Measurements from ENCODE around the gene LOXL3.
A peak's percentile ranks its signal among the peaks of the same experiment; 100 is the strongest.

LOXL3 gene

DNA sequence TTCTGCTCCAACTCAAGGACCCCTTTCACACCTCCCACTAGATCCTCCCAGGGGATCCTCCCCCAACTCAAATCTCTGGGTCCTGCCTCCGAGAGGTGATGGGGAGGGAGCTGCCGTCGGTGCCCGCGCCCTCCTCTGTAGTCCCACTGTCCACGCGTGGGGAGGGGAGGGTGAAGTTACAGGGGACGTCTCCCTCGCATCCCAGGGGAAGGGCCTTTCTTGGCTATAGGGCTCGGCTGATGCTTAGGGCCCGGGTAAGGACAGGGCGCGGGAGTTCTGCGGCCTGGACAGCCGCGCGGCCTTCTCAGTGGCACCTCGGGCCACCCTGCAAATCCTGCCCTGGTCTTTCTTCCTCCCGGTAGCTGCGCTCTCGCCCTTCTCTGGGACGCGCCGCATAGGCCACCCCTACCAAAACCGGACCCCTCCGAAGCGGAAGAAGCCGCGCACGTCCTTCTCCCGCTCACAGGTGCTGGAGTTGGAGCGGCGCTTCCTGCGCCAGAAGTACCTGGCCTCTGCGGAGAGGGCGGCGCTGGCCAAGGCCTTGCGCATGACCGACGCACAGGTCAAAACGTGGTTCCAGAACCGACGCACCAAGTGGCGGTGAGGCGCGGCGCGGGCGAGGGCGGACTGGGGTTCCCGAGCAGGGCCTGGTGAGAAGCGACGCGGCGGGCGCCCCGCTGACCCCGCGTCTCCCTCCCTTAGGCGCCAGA is 38.3 kb downstream of the LOXL3 start:
- Mint-ChIP-seq H3K36me3 (ENCODE audit: low read depth) (peaks cover 8% of the 10 kb centered on the region), H3K27ac (no peak overlapping the region), H3K9me3 (no peaks in the 10 kb centered on the region), H3K4me3 (peak overlapping the region; percentile 59), H3K4me1 (peaks cover 23% of the 10 kb centered on the region), H3K27me3 (peaks cover 82% of the 10 kb centered on the region)
- no peak for ATAC-seq
- peak; percentile 20 for DNase-seq

DNA sequence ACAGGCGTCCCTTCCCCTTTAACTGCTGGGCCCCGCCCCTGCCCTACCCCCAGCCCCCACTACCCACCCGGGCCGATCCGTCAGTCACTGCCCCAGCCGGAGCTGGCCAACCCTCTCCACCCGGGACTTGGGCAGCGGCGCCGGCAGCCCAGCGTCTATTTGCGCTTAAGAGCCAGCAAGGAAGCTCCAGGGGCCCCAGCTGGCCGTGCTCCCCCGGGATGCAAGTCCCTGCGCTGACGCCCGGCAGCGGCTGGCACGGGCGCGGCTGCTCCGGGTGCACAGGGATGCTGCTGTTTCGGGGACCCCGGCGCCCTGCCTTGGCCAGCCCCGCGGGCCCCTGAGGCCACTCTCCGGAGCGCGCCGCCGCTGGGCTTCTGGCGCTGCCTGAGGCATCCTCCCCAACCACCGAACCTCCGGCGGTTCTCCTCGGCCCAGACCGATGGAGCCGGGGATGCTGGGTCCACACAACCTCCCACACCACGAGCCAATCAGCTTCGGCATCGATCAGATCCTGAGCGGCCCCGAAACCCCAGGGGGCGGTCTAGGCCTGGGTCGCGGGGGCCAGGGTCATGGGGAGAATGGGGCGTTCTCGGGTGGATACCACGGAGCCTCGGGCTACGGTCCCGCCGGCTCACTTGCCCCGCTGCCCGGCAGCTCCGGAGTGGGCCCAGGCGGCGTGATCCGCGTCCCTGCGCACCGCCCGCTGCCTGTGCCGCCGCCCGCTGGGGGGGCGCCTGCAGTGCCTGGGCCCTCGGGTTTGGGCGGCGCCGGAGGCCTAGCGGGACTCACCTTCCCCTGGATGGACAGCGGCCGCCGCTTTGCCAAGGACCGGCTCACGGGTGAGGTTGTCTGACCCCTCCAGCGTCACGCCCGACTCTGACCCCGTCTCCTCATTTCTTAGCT is 39.1 kb downstream of the LOXL3 start, which contains the start of gene TLX2:
Gene TLX2 (plus strand): TSS at position 83 of the 903 bp plus-strand sequence. CDS start 357 bp downstream, at position 440.
- peak; percentile 13 for ATAC-seq
- H3K36me3 Mint-ChIP-seq (ENCODE audit: low read depth): peaks cover 8% of the 10 kb centered on the region
- no peaks in the 10 kb centered on the region for H3K9me3 Mint-ChIP-seq
- no peak within 1 kb of the TSS for H3K27ac Mint-ChIP-seq
- H3K27me3 Mint-ChIP-seq: peaks cover 79% of the 10 kb centered on the region
- H3K4me1 Mint-ChIP-seq: peaks cover 24% of the 10 kb centered on the region
- peak within 1 kb of the TSS; percentile 59 for H3K4me3 Mint-ChIP-seq
- DNase-seq: no peak

DNA sequence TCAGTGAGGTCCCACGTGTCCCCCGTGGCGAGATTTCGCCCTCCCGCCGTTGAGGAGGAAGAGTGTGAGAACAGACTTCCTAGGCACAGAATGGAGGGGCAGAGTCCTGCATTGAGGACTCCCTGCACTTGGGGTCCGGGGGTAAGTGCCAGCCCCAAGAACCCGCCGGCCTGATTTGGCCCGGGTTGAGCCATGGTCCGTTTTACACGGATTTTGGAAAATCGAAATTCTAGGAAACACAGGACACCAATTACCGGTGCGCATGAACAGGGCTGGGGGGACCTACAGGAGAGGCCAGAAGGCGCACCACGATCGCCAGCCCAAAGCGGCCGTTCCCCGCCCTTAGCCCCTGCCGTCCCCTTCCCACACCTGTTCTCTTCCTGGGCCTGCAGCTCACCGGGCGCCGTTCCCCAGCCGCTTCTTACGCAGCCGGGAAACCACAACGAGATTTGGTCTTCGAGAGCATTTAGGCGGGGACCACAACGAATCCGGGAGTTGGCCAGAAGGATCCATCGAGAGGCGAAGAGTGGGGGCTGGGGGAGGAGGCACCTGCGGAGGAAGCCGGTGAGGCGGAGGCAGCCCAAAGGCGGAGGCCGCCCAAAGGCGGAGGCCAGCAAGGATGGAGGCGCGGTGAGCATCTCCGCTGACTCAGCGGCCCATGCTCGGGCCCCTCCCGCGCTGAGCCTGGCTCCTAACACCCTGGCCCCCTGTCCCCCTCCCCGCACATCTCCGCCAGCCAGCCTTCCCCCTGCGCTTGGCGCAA is 40.0 kb downstream of the LOXL3 start:
- Mint-ChIP-seq H3K4me3 (no peak overlapping the region), H3K36me3 (ENCODE audit: low read depth) (peaks cover 8% of the 10 kb centered on the region), H3K27me3 (peaks cover 76% of the 10 kb centered on the region), H3K27ac (no peak overlapping the region), H3K4me1 (peaks cover 24% of the 10 kb centered on the region), H3K9me3 (no peaks in the 10 kb centered on the region)
- ATAC-seq (peak; percentile 7), DNase-seq (peak; percentile 26)

DNA sequence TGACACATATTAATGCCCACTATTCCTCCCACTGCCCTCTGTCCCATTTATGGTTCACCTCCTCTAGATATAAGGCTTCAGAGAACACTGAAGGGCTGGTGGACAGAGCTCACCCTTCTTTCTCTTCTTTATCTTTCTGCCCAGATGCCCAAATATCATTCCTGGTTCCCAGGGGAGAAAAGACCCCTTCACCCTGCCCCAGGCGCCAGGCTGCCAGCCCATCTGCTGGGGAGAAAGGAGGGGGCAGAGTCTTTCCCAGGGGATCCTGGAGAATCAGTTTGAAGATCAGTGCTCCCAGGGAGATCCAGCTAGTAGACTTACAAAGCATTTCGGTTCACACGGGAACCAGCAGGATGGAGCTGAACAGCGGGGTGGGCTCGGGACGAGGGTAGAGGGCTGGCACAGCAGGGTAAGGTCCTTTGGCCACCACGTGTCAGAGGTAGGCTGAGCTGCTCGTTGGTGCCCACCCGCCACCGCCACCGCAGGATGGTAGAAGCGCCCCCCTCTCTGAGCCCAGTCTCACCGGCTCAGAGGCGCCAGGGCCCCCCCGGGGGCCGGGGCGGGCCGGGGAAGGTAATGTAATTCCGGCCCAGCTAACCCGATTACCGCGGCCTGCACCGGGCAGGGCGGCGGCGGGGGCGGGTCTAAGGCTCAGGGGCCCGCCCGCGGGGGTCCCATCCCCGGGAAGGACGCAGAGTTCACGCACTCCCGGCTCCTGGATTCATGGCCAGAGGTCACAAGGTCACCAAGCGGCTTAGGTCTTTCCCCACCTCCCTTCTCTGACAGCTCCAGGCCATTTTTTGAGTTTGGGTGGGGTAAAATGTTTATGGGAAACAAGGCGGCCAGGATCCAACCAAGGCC is 40.8 kb downstream of the LOXL3 start:
- no peak overlapping the region for H3K27ac Mint-ChIP-seq
- H3K9me3 Mint-ChIP-seq: no peaks in the 10 kb centered on the region
- H3K27me3 Mint-ChIP-seq: peaks cover 69% of the 10 kb centered on the region
- ATAC-seq (no peak), DNase-seq (no peak)
- peaks cover 8% of the 10 kb centered on the region for H3K36me3 Mint-ChIP-seq (ENCODE audit: low read depth)
- H3K4me1 Mint-ChIP-seq: peaks cover 31% of the 10 kb centered on the region
- no peak overlapping the region for H3K4me3 Mint-ChIP-seq

DNA sequence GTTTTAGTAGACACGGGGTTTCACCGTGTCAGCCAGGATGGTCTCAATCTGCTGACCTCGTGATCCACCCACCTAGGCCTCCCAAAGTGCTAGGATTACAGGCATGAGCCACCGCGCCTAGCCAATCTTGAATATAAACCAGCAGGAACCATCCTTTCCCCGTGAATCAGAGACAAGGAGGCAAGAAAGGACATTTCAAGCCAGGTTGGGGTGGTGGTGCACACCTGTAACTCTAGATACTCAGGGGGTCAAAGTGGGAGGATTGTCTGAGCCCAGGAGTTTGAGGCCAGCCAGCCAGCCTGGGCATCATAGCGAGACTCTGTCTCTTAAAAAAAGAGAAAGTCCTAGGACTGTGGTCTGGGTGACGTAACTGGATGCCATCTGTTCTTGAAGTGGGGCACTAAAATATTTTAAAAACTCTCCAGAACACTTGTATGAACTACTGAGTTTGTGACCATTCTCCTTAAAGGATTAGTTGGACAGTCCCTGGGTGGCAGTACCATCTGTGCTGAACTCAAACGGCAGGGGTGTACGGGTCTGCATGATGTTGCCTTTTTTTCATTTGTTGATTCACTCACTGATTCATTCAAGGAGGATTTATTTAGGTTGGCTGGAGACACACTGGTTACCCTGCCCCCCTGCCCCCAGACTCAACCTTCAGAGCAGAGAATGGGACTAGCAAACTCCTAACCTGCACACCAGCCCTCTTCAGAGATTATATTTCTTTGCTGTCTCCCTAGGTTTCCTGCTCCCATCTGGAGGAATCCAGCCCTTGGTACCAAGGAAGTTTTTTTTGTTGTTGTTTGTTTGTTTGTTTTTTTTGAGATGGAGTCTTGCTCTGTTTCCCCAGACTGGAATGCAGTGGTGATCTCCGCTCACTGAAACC is 42.4 kb downstream of the LOXL3 start:
- Mint-ChIP-seq H3K27ac (no peak overlapping the region), H3K27me3 (peaks cover 57% of the 10 kb centered on the region), H3K36me3 (ENCODE audit: low read depth) (peaks cover 11% of the 10 kb centered on the region), H3K4me3 (no peak overlapping the region), H3K4me1 (peaks cover 41% of the 10 kb centered on the region), H3K9me3 (no peaks in the 10 kb centered on the region)
- no peak for DNase-seq
- no peak for ATAC-seq

DNA sequence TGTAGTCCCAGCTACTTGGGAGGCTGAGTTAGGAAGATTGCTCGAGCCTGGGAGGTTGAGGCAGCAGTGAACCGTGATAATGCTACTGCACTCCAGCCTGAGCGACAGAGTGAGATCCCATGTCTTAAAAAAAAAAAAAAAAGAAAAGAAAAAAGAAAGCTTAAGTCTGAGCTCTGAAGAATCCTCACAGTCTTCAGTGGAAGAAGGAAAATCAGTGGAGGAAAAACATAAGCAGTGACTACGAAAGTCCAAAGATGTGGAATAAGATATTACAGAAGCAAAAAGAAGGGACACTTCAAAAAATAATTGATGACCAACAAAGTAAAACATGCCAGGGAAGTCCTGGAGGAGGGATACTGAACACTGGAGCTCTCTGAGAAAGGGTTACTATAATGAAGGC is 43.5 kb downstream of the LOXL3 start:
- ATAC-seq: no peak

DNA sequence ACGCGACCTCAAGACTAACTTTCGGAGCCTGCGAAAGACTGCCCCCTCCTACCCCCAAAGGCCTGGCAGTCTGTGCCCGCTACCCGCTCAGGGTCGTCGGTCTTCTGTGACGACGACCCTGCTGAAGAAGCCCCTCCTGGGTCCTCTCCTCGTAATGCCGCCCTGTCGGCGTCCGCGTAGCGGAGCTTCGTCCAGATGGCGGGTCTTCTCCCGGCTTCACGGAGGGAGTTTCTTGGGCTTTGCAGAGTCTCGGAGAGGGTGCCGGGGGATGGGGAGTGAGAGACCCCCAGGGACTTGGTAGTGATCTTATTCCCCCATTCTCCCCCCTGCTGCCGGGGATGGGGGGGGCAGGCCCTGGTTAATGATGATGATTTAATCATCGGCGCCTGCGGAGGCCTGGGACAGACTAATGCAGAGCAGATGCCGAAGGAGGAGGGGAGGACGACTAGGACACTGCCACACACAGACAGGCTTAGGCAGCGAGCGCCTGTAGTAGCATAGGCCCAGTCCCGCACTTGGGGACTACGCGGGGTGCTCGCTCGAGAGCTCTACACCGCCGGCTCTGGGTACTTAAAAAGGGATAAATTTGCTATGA is 45.7 kb downstream of the LOXL3 start:
- peaks cover 53% of the 10 kb centered on the region for H3K4me1 Mint-ChIP-seq
- ATAC-seq: no peak

More for the DNA sequence above, 43.5 kb downstream of the LOXL3 start:
- H3K4me3 Mint-ChIP-seq: no peak overlapping the region
- peaks cover 19% of the 10 kb centered on the region for H3K36me3 Mint-ChIP-seq (ENCODE audit: low read depth)
- H3K27me3 Mint-ChIP-seq: peaks cover 49% of the 10 kb centered on the region
- H3K27ac Mint-ChIP-seq: no peak overlapping the region
- H3K9me3 Mint-ChIP-seq: no peaks in the 10 kb centered on the region
- H3K4me1 Mint-ChIP-seq: peaks cover 41% of the 10 kb centered on the region
- DNase-seq: no peak

DNA sequence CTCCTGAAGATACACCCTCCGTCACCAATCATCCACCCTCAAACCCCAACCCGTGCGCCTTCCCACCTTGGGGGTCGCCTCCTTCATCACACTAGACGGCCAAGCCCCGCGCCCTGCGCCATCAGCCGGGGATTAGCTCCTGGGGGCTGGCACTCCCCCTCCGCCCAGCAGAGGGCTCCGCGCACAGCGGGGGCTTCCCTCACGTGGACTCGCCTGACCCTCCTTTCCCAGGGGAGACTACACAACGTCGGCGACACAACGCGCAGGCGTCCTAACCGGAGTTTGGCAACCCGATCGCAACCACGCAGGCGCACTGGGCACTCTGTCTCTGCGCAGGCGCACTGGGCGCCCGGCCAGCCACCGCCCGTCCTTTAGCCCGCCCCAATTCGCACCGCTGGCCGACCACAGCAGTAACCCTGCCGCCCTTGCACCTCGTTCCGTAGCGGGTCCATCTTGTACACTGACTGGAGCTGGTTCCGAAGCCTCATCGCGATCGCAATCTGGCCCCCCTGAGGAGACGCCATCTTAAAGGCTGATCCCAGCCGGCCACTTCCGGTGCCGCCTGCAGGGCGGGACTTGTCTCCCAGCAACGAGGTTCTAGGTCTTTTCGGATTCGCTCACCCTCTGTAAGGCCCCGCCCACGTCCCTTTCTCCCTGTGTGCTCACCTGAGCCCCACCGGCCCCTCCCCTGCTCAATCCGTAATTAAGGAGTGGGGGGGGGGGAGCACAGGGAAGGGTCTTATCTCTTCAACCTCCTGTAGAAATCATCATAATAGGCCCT is 46.4 kb downstream of the LOXL3 start, which contains the start of gene PCGF1:
Gene PCGF1 (minus strand): TSS at position 551 of the 781 bp plus-strand sequence. CDS start 27 bp downstream, at position 524.
- peak; percentile 99 for DNase-seq
- H3K36me3 Mint-ChIP-seq (ENCODE audit: low read depth): peaks cover 31% of the 10 kb centered on the region
- H3K4me1 Mint-ChIP-seq: peaks cover 58% of the 10 kb centered on the region
- no peaks in the 10 kb centered on the region for H3K9me3 Mint-ChIP-seq
- peaks cover 52% of the 10 kb centered on the region for H3K27me3 Mint-ChIP-seq
- H3K4me3 Mint-ChIP-seq: peak within 1 kb of the TSS; percentile 99
- peak; percentile 88 for ATAC-seq
- peak within 1 kb of the TSS; percentile 100 for H3K27ac Mint-ChIP-seq

More for the DNA sequence above, 45.7 kb downstream of the LOXL3 start:
- Mint-ChIP-seq H3K4me3 (peak overlapping the region; percentile 99), H3K27ac (peak overlapping the region; percentile 100), H3K36me3 (ENCODE audit: low read depth) (peaks cover 31% of the 10 kb centered on the region), H3K9me3 (no peaks in the 10 kb centered on the region), H3K27me3 (peaks cover 51% of the 10 kb centered on the region)
- peak; percentile 20 for DNase-seq

DNA sequence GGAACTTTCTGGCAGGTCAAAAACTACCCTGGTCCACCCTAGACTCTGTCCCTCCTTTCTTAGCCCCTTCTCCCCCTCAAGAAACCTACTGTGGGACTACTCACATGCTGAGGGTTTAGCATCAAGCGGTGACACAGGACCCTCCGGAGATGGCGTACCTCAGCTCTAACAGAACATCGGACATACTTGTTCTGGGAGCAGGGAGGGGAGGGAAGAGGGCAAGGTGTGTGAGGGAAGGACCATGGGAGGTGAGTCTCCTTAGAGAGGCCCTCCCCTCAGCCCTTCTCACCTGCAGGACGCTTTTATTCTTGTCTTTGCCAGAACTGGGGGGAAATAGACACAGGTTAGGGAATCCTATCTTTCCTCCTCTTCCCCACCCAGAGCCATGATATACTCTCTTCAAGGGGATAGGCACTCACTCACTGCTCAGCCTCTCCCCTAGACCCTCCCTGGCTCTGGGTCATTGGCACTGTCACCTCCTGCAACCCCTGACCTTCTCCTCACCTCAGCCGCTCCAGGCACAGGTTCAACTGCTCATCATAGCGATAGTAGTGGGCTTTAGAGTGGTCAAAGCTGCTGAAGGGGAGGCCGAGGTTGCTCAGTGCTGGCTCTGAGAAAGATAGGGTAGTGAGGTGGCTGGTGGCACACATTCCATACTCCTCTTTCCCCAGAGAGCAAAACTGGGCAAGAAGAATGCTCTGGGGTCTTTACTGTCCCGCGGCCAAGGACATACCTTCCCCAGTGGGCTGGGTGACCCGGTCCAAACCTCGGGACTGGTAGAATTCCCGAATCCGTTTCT is 48.1 kb downstream of the LOXL3 start:
- Mint-ChIP-seq H3K4me1 (peaks cover 64% of the 10 kb centered on the region), H3K27me3 (peaks cover 52% of the 10 kb centered on the region), H3K4me3 (peak overlapping the region; percentile 3), H3K36me3 (ENCODE audit: low read depth) (peaks cover 31% of the 10 kb centered on the region), H3K9me3 (no peaks in the 10 kb centered on the region), H3K27ac (no peak overlapping the region)
- no peak for DNase-seq
- no peak for ATAC-seq

DNA sequence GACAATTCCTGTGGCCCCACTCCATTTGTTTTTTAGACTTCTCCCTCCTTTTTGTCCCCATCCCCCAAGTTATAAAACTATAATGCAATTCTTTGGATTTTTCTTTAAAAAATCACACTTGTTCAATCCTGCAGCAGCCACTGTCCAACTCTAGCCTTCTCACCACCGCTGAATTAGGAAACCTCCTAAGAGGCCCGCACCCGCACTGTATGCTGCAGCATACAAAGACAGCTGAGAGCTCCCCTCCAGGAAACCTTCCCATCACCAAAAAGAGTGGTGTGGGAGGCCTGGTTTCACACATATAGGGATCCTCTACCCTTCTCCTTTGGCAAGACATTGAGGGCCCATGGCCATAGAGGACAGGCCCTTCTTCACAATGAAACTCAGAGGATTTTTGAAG is 49.2 kb downstream of the LOXL3 start:
- DNase-seq: no peak
- peaks cover 31% of the 10 kb centered on the region for H3K36me3 Mint-ChIP-seq (ENCODE audit: low read depth)
- no peaks in the 10 kb centered on the region for H3K9me3 Mint-ChIP-seq
- H3K27me3 Mint-ChIP-seq: peaks cover 55% of the 10 kb centered on the region
- no peak overlapping the region for H3K27ac Mint-ChIP-seq
- H3K4me1 Mint-ChIP-seq: peaks cover 62% of the 10 kb centered on the region
- ATAC-seq: no peak
- H3K4me3 Mint-ChIP-seq: peak overlapping the region; percentile 2

Measured in activated naive CD8-positive, alpha-beta T cell treated with anti-CD3 and anti-CD28 coated beads, Interleukin-2, amount 50 U/mL, for 24 hours (primary cell).